LNCAP (cell line): ENCODE results near the gene WSB1.

Source experiments
- TF ChIP-seq, protein P1 (sequence below): fragments of 450-650 bp; IDR thresholded peaks from 2 replicates; pipeline ENCODE4 v1.5.1; 2017; ENCODE audit warnings: mild to moderate bottlenecking

WSB1 gene

DNA sequence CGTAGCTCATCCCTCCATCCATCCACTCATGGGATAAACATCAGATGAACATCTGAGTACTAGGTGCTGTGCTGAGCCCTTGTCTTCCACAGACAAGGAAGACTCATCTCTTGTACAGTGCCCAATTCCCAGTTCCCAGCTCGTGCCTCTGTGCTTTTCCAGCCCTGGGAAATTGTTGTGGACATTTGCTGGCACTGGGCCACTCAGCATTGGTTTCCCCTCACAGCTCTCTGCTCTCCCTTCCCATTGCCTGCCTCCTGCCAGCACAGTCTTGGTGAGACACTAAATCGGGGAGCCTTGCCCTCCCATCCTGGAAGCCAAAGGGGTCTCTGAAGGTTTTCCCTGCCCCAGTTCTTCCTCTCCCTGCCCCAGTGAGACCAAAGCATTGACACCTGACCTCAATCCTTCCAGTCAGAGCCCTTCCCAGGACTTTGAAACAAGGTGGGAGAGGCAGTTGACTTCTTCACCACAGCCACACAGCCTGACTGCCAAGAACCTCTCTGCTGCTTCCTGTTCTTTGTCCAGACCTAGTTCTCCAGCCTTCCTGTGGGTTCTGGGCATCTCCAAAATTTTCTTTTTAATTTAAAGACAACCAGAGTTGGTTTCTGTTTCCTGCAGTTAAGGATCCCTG is 50.2 kb downstream of the WSB1 start:
- TF ChIP-seq, protein P1, sequence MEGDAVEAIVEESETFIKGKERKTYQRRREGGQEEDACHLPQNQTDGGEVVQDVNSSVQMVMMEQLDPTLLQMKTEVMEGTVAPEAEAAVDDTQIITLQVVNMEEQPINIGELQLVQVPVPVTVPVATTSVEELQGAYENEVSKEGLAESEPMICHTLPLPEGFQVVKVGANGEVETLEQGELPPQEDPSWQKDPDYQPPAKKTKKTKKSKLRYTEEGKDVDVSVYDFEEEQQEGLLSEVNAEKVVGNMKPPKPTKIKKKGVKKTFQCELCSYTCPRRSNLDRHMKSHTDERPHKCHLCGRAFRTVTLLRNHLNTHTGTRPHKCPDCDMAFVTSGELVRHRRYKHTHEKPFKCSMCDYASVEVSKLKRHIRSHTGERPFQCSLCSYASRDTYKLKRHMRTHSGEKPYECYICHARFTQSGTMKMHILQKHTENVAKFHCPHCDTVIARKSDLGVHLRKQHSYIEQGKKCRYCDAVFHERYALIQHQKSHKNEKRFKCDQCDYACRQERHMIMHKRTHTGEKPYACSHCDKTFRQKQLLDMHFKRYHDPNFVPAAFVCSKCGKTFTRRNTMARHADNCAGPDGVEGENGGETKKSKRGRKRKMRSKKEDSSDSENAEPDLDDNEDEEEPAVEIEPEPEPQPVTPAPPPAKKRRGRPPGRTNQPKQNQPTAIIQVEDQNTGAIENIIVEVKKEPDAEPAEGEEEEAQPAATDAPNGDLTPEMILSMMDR, result no peak

DNA sequence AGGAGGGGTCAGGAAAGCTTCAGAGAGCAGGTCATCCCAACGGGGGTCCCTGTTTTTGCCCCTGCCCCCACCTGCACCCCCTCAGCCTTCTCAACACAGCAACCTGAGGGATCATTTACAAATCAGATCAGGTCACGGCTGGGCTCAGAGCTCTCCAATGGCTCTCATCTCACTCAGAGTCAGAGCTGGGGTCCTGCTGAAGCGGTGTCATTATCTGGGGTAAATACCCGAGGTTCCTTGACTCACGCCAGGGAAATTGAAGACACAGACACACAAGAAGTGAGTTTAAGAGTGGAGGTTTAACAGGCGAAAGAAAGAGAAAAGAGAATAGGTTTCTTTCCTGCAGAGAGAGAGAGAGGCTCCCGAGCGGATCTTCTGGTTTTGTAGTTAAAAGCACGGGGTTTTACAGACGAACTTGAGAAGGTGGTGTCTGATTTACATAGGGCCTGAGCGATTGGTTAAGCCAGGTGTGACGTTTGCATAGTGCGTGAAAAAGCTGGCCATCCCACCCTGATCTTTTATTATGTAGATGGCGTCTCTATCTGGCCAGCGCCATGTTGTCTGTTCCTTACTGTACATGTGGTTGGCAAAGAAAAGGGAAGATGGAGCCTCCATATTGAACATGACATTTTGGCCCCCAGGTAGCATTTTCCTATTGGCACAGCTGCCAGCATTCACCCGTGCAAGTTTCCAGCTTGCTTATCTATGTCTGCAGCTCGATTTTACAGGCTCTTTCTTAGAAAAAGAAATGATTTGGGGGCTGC is 51.4 kb downstream of the WSB1 start:
- TF ChIP-seq, protein P1, result no peak

DNA sequence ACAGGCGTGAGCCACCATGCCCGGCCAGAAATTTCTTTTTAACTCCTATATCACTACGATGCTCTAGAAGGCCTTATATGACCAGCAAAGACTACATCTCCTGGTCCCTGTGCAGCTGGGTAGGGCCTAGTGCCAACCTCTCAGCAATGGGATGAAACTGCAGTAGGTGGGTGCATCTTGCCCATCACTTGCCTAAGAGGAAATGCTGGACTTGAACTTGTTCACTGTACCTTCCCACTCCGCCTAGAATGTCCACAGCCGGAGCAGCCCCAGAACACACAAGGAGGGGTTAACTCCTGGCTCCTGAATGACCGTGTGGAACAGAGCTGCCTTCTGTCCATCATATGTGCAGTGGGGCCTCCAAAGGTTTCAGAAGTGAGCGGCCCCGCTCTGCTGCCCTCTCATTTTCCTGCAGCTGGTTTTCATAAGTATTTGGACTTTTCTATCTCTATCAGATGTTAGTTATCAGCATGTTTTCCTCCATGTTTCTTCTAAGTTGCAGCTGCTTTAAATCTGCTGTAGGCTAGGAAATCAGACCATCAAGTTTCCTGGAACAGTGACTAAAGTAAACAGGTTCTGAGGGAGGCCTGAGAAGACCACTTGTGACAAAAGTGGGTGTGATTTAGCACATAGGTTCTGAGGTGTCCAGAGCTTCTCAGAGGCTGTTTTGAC is 52.5 kb downstream of the WSB1 start:
- TF ChIP-seq, protein P1, result no peak

DNA sequence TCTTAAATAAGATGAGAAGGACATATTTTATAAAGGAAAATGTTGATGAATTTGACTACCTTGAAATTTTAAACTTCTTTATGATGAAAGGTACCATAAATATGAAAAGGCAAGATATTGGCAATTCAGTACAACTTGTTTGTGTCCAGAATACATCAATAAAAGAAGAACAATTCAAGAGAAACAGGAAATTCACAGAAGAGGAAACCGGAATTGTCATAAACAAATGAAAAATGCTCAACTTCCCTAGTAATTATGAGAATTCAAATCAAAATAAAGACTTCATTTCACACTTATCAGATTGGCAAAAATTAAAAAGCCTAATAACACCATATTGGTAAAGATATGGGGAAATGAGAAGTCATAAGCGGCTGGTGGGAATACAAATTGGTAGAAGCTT is 54.3 kb downstream of the WSB1 start:
- TF ChIP-seq, protein P1, result no peak

DNA sequence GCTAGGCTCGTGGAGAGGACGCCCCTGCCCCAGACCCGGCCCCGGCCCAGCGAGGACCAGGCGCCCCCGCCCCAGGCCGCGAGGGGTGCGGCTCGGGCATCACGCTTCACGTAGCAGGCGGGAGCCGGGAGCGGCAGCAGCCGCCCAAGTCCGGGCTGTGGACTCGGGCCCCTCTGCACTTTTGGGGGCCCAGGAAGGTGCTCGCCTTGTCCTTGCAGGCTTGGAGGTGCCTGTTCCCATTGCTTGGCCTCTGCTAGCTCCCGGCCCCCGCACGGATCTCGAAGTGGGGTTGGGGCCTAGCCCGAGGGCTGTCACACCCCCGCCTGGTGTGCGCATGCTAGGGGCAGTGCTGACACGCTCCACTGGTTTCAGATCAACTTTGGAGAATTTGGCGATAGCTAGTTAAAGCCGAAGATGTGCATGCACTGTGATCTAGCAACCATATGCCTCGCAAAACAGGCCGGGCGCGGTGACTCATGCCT is 55.7 kb downstream of the WSB1 start:
- TF ChIP-seq, protein P1, result no peak

DNA sequence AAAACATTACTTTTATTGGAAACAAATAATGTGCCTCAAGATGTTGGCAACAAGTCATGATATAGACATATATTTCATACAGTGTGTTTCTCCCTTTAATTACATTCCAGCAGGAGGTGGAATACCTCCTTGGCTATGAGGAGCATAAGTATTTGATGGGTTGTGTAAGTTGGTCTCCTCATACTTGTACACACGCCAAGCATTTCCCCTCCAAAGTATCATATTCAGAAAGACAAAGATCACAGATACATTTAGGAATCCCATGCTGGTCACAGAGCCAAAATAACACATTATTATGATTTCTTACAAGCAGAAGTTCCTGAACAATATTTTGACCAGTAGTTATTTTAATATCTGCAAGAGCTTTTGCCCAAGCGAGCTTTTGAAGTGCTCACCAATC is 57.8 kb downstream of the WSB1 start:
- TF ChIP-seq, protein P1, result no peak

DNA sequence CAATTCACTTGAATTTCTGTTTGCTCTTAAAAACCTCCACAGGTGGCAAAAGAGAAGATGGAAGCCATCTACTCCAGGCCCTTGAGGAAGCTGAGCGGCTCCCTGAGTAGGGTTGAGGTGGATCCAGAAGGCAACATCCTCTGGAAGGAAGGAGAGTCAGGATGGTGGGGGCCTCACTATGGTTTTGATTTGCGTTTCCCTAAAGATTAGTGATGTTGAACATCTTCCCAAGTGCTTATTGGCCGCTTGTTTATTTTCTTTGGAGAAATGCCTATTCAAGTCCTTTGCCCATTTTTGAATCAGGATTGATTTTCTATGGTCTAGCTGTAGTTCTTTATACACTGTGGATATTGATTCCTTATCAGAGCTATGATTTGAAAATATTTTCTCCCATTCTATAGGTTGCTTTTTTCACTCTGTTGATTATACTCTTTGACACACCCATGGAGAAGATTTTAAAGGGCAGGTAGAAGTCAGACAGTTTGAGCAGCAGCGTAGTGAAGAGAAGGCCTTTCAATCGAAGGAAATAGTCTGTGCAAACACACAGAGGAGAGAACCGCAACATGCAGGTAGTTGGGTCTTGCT is 58.6 kb downstream of the WSB1 start:
- TF ChIP-seq, protein P1, result no peak
